GM12874 (cell line): ENCODE measurements around the gene FRMPD4.

Source experiments
- TF ChIP-seq, protein P1 (sequence below): IDR thresholded peaks from 2 replicates; pipeline ENCODE4 v1.5.1; 2011; ENCODE audit warnings: low read depth, mild to moderate bottlenecking, control low read depth, low read length, moderate library complexity; ENCODE audit not compliant: insufficient read depth

FRMPD4 gene

DNA sequence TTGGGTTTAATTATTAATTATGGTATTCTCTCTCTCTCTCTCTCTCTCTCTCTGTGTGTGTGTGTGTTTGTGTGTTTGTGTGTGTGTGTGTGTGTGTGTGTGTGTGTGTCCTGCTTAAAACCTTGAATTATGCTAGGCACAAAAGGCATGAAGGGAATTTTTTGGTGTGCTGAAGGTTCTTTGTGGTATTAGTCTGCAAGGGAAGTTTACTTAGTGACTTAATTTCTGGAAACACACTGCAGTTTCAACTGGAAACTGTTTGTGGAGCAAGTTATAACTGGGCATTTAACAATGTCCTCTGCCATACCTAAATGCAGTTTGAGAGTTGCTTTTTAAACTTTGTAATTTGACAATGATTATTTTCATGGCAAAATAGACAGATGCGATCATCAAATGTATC is 111.7 kb downstream of the FRMPD4 start:
- TF ChIP-seq, protein P1, sequence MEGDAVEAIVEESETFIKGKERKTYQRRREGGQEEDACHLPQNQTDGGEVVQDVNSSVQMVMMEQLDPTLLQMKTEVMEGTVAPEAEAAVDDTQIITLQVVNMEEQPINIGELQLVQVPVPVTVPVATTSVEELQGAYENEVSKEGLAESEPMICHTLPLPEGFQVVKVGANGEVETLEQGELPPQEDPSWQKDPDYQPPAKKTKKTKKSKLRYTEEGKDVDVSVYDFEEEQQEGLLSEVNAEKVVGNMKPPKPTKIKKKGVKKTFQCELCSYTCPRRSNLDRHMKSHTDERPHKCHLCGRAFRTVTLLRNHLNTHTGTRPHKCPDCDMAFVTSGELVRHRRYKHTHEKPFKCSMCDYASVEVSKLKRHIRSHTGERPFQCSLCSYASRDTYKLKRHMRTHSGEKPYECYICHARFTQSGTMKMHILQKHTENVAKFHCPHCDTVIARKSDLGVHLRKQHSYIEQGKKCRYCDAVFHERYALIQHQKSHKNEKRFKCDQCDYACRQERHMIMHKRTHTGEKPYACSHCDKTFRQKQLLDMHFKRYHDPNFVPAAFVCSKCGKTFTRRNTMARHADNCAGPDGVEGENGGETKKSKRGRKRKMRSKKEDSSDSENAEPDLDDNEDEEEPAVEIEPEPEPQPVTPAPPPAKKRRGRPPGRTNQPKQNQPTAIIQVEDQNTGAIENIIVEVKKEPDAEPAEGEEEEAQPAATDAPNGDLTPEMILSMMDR: no peak

DNA sequence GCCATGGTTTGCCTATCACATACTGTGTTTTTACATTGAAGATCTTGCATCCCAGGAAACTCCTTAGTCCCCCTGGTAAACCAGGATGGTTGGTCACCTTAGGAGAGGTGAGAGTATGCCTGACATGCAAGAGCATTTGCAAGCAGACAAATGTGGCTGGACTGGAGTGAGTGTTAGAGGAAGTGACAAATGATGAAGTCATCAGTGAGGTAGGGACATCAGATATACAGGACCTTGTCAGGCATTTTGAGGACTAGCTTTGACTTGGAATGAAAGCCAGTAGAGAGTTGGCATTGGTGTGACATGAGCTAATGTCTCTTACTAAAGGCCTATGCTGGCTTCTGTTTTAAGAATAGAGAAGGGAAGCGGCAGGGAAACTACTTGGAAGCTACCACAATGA is 124.9 kb downstream of the FRMPD4 start:
- TF ChIP-seq, protein P1: no peak

DNA sequence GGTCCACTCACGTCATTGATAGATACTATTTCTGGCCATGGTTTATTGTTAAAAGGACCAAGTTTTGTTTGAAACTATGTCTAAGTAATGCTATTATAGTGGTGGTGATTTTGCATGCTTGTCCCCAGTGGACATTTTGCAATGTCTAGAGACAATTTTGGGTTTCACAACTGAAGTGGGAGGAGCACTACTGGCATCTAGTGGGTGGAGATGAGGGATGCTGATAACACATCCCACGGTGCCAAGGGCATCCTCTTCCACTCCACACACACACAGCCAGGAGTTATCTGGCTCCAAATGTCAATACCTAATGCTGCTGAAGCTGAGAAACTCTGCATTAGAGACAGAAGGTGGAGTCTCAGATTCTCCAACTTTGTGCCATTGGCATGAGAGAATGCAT is 131.2 kb downstream of the FRMPD4 start:
- TF ChIP-seq, protein P1: no peak

DNA sequence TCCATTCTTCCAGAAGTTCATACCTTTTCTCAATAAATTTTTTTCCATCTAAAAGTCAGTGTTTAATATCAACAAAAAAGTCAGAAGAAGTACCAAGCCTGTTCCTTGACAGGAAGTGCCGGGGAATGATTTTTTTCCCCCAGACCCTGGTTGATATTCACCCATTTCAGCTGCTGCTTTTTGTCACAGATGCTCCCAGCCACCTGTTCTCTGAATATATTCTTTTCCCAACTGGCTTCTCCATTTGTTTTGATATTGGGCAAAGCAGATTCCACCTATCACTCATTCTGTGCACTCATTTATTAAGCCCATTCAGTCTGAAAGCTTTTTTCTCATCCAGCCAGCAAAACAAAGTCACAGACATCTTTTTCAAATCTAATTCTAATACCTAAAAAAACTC is 139.9 kb downstream of the FRMPD4 start:
- TF ChIP-seq, protein P1: no peak

DNA sequence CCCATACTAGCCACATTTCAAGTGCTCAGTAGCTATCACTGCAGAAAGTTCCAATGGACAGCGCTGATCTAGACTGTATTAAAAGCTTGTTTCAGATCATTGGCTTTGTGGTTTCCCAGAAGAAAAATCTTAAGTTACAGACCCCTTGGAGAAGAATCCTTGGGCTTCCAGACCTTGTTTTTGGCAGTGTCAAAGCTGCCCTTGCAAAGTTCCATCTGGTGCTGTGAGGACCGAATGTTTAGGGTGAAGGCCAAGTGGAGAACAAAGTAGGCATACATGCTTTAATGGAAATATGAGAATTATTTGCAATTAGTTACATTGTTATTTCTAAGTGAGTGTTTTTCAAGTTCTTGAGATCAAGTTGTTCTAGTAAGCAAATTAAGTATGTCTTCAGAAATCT is 144.7 kb downstream of the FRMPD4 start:
- TF ChIP-seq, protein P1: no peak

DNA sequence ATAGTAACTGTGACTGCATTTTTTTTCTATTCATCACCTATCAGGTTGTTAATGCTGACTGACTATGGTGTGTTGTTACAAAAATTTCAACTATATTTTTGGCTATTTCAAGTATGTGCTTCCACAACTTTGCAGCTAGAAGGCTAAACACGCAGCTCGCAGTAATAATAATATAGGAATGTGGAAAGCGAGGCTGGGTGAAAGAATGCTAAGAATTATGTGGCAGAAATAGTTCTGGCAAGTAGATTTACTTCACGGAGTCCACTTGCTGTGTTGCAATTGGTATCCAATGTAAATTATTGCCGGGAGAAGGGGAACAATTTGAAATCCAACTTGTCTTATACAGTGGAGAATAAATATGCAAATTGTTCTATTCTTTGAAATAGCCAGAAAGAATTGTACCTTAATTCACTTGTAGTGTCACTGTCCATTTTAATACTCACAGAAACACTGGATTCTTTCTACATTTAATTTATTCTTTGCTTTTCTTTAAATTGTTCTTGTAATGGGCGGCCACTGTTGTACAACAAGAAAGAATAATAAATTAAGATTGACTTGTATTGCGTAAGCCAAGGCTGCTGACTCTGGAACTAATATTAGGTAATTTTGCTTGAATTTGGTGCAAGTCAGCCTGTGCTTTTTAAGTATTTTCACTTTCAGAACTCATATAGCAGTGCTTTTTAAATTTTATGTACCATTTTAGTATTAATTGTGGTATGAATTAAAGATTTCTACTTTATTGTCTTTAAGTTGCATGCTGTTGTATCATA is 154.9 kb downstream of the FRMPD4 start:
- TF ChIP-seq, protein P1: no peak

DNA sequence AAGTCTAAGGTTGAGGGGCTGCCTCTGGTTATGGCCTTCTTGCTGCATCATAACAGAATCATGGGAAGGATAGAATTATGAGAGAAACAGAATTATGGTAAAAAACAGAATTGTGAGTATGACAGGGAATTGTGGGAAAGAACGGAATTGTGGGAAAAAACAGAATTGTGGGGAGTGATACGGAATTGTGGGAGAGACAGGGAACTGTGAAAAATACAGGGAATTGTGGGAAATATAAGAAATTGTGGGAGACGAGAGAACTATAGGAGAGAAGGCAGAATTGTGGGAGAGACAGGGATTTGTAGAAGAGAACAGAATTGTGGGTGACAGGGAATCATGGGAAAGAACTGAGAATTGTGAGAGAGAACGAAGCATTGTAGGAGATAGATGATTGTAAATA is 159.1 kb downstream of the FRMPD4 start:
- TF ChIP-seq, protein P1: no peak

DNA sequence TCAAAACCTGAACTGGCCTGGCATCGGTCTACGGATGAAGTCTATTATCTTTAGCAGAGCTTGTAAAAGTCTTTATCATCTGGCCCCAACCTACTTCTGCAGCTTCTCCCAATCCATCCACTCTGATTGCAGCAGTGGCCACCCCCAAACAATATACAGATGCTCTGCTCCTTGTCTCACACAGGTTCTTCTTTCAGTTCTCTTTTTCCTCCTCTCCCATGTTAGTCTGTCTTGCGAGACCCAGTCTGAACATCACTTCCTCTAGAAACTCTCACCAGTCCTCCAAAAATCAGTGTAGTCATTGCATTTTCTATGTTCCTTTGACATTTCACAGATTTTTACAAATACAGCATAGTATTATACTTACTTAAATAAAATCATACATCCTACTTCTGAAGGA is 163.0 kb downstream of the FRMPD4 start:
- TF ChIP-seq, protein P1: no peak
